22Rv1 (cell line): ENCODE data around the gene WWC2.

Experiments
- ZFX ChIP-seq: fragments of 450-650 bp; IDR thresholded peaks from 2 replicates; pipeline ENCODE4 v1.6.1; 2017; ENCODE audit warnings: antibody characterized with exemption, borderline replicate concordance
- TF ChIP-seq, protein P1 (sequence below): fragments of 450-650 bp; IDR thresholded peaks from 2 replicates; pipeline ENCODE4 v1.5.1; 2017; ENCODE audit warnings: mild to moderate bottlenecking

GRCh38 chr4:183098723-183099536, at the start of gene WWC2:
- TF ChIP-seq, protein P1, sequence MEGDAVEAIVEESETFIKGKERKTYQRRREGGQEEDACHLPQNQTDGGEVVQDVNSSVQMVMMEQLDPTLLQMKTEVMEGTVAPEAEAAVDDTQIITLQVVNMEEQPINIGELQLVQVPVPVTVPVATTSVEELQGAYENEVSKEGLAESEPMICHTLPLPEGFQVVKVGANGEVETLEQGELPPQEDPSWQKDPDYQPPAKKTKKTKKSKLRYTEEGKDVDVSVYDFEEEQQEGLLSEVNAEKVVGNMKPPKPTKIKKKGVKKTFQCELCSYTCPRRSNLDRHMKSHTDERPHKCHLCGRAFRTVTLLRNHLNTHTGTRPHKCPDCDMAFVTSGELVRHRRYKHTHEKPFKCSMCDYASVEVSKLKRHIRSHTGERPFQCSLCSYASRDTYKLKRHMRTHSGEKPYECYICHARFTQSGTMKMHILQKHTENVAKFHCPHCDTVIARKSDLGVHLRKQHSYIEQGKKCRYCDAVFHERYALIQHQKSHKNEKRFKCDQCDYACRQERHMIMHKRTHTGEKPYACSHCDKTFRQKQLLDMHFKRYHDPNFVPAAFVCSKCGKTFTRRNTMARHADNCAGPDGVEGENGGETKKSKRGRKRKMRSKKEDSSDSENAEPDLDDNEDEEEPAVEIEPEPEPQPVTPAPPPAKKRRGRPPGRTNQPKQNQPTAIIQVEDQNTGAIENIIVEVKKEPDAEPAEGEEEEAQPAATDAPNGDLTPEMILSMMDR = no peak
- TF ChIP-seq ZFX = no peak
